K562 (cell line): ENCODE measurements around the gene ZNF546. TPM values are rescaled to one million over a fixed set of nuclear protein-coding genes. Genes with fewer than 3 reads are reported as not detected.
"Not testable (repeated sequence)": the region's sequence is repeated elsewhere in the genome, so short reads cannot be mapped to it uniquely, and the experiment has no call there.

Experiments used
- ATAC-seq: fragments of 200-7000 bp; cut with Tn5 transposase; 3 replicates; pipeline ENCODE4 v1.9.1; 2020; ENCODE audit warnings: moderate library complexity
- BruUV-seq: library from RNA; stranded (reverse); fragments of 400-500 nt; replicated peaks from 2 replicates; lab custom pipeline; 2021; lab: Mats Ljungman, UMichigan
- CTCF ChIA-PET: fragments of 300-600 bp; formaldehyde crosslinking; extraction: SDS; loops from one replicate; lab custom pipeline; 2021; ENCODE audit warnings: low intra/inter-chr PET ratio; lab: Yijun Ruan, JAX
- POLR2A ChIA-PET: fragments of 300-600, 350-650 bp; sonication (Branson Sonifier 250); formaldehyde crosslinking; extraction: SDS; loops from one replicate; lab custom pipeline; 2021; ENCODE audit warnings: antibody characterized with exemption, inconsistent platforms; lab: Yijun Ruan, JAX
- DNase-seq, 4 experiments: peaks; one replicate each; pipeline versions ENCODE4 v3.0.0 to v3.0.0-alpha.2; 2011 to 2018; ENCODE audit warnings: low spot score in 3 of 4, mixed read lengths in 3 of 4; ENCODE audit errors: extremely low read depth in 1 of 4
- FAIRE-seq: peaks from 2 replicates; lab custom pipeline; 2011; peaks lifted over from hg19 to GRCh38; lab: Jason Lieb, UNC
- H2AFZ ChIP-seq: 2 replicates; pipeline ENCODE4 v1.6.0; 2011; ENCODE audit warnings: low read depth, low read length, control low read depth, inconsistent platforms
- H3K27ac ChIP-seq: fragments of 200-600 bp; 3 replicates; pipeline ENCODE4 v1.8.0; 2011; ENCODE audit warnings: low read depth, mild to moderate bottlenecking, control low read depth, inconsistent platforms, low read length, moderate library complexity, mixed read lengths; ENCODE audit errors: extremely low read depth
- H3K27me3 ChIP-seq, 2 experiments: fragments of 300-600 bp in 1 of 2; 2 replicates in 1 of 2; 3 replicates in 1 of 2; pipeline versions ENCODE4 v1.6.0 to v1.8.0; 2011; ENCODE audit warnings: inconsistent platforms in 2 of 2, low read length in 2 of 2, mild to moderate bottlenecking in 1 of 2, mixed read lengths in 1 of 2, moderate library complexity in 1 of 2; ENCODE audit not compliant: control insufficient read depth in 2 of 2, insufficient read depth in 2 of 2
- H3K36me3 ChIP-seq: fragments of 300-600 bp; 3 replicates; pipeline ENCODE4 v1.8.0; 2011; ENCODE audit warnings: mild to moderate bottlenecking, low read length, inconsistent platforms; ENCODE audit not compliant: control insufficient read depth, insufficient read depth
- H3K4me1 ChIP-seq, 2 experiments: fragments of 200-600 bp in 1 of 2; replicated peaks in 1 of 2; 2 replicates in 1 of 2; 3 replicates in 1 of 2; pipeline versions ENCODE4 v1.5.1 to v1.8.0; 2011; ENCODE audit warnings: inconsistent platforms in 2 of 2, low read length in 2 of 2, mild to moderate bottlenecking in 1 of 2, mixed read lengths in 1 of 2, moderate library complexity in 1 of 2; ENCODE audit not compliant: control insufficient read depth in 2 of 2, insufficient read depth in 2 of 2
- H3K4me2 ChIP-seq: 2 replicates; pipeline ENCODE4 v1.6.1; 2011; ENCODE audit warnings: low read length, control low read depth, inconsistent platforms, mixed read lengths; ENCODE audit not compliant: insufficient read depth
- H3K4me3 ChIP-seq: fragments of 200-600 bp; sonication (generic), shearing (Covaris generic); 2 replicates; pipeline ENCODE4 v1.5.1; 2016; ENCODE audit warnings: control low read depth, inconsistent platforms
- H3K79me2 ChIP-seq: fragments of 200-600 bp; 3 replicates; pipeline ENCODE4 v1.8.0; 2011; ENCODE audit warnings: low read length, inconsistent platforms; ENCODE audit not compliant: control insufficient read depth, insufficient read depth
- H3K9ac ChIP-seq, 2 experiments: 2 replicates each; pipeline versions ENCODE4 v1.6.0 to v1.6.1; 2011; ENCODE audit warnings: low read depth in 2 of 2, low read length in 2 of 2, control low read depth in 1 of 2, inconsistent platforms in 1 of 2, mild to moderate bottlenecking in 1 of 2, mixed read lengths in 1 of 2; ENCODE audit not compliant: insufficient read depth in 1 of 2
- H3K9me1 ChIP-seq: one replicate; pipeline ENCODE4 v1.6.0; 2011; ENCODE audit warnings: inconsistent platforms, mild to moderate bottlenecking, low read length, moderate library complexity; ENCODE audit not compliant: control insufficient read depth, insufficient read depth
- H3K9me3 ChIP-seq: replicated peaks from 2 replicates; pipeline ENCODE4 v1.5.1; 2011; ENCODE audit warnings: low read depth, low read length, inconsistent platforms; ENCODE audit not compliant: control insufficient read depth, insufficient read depth
- H4K20me1 ChIP-seq: replicated peaks from 2 replicates; pipeline ENCODE4 v1.6.1; 2011; ENCODE audit warnings: low read length, inconsistent platforms, mixed read lengths; ENCODE audit not compliant: control insufficient read depth, insufficient read depth
- DLX4 ChIP-seq: fragments of 250-450 bp; sonication (Bioruptor Pico); IDR thresholded peaks from 2 replicates; pipeline ENCODE4 v1.6.1; 2021; ENCODE audit warnings: mild to moderate bottlenecking
- E2F4 ChIP-seq: sonication (generic); formaldehyde crosslinking; IDR thresholded peaks from 2 replicates; pipeline ENCODE4 v1.8.0; 2022; ENCODE audit warnings: mild to moderate bottlenecking, low read depth, missing genetic modification reagents
- GTF2A2 ChIP-seq: IDR thresholded peaks from 2 replicates; pipeline ENCODE4 v1.6.1; 2016; ENCODE audit warnings: mild to moderate bottlenecking, missing genetic modification characterization, missing compliant biosample characterization
- WGBS: fragments of 100-300 bp; shearing (Covaris generic); methylation state at CpG from one replicate; pipeline ENCODE4 v1.1.6; 2016; ENCODE audit warnings: low coverage, mixed read lengths; ENCODE audit not compliant: insufficient coverage; ENCODE audit errors: missing lambda C conversion rate; 5-methylcytosine and 5-hydroxymethylcytosine counted together
- in situ Hi-C: fragments of 300-500 bp; cut with MboI; formaldehyde crosslinking; loops from 4 replicates; pipeline ENCODE4 v1.15.0; 2018; ENCODE audit warnings: inconsistent platforms, mixed read lengths
- intact Hi-C: fragments of 100-400 bp; cut with micrococcal nuclease; formaldehyde crosslinking; loops from 2 replicates; pipeline ENCODE4 v1.14.2; 2022
- polyA plus RNA-seq, 8 experiments: library from polyadenylated mRNA; depleted of rRNA in 4 of 8; stranded (reverse) in 5 of 8; unstranded in 3 of 8; fragments of >200 nt; fragmentation: Nextera tagmentation in 2 of 8; fragmentation: Illumina TruSeq in 1 of 8; extraction: Ambion mirVana in 2 of 8; extraction: Trizol in 1 of 8; gene quantifications; 2 replicates each; pipeline versions ENCODE4 v1.2.1 to v1.2.3, GENCODE V29; 2011 to 2014; ENCODE audit warnings: inconsistent platforms in 1 of 8, missing spikeins in 1 of 8
- total RNA-seq, 7 experiments: library from RNA; depleted of rRNA in 6 of 7; stranded (reverse); fragments of >200 nt in 6 of 7; fragmentation: Illumina TruSeq in 2 of 7; extraction: Trizol in 2 of 7; gene quantifications; 2 replicates each; pipeline versions ENCODE4 v1.2.1 to v1.2.3, GENCODE V29; 2011 to 2021; ENCODE audit warnings: low replicate concordance in 1 of 7

The ZNF546 gene
- total and polyA plus RNA-seq, 9 of the 15 experiments (the other 6 are each of a cell fraction or from before 2014, with no cell fraction given), result 0.73 to 5.1 (median 2.2) TPM

- TF ChIP-seq E2F4 (CRISPR knock-in tag) (no peak), GTF2A2 (tag) (no peak), DLX4 (CRISPR knock-in tag) (no peak)
These were observed 42.9 kb upstream of the ZNF546 start (continued) for GRCh38 chr19:39953915-39954314.

- H3K9me3 ChIP-seq, POLR2A ChIA-PET, in situ Hi-C loops, ATAC-seq, H3K9me1 ChIP-seq, H3K36me3 ChIP-seq, H3K27me3 ChIP-seq, H3K9ac ChIP-seq, H3K4me1 ChIP-seq, H3K4me3 ChIP-seq, CTCF ChIA-PET, H3K4me2 ChIP-seq, H3K27ac ChIP-seq, H3K79me2 ChIP-seq, intact Hi-C loops, H4K20me1 ChIP-seq, H2AFZ ChIP-seq, DNase-seq, BruUV-seq, FAIRE-seq: not testable (repeated sequence)
- WGBS, result 29% methylated on average over 5 of the region's 5 CpGs
These were observed 39.0 kb upstream of the ZNF546 start for GRCh38 chr19:39957886-39958285.

GRCh38 chr19:39958942-39959341, 37.9 kb upstream of the ZNF546 start:
- CTCF ChIA-PET, H3K27ac ChIP-seq, H3K79me2 ChIP-seq, POLR2A ChIA-PET, H3K9me3 ChIP-seq, ATAC-seq, H3K4me2 ChIP-seq, DNase-seq, H3K4me3 ChIP-seq, H3K4me1 ChIP-seq, BruUV-seq, H4K20me1 ChIP-seq, H2AFZ ChIP-seq, intact Hi-C loops, H3K36me3 ChIP-seq, H3K27me3 ChIP-seq, in situ Hi-C loops, H3K9me1 ChIP-seq, FAIRE-seq, H3K9ac ChIP-seq: not testable (repeated sequence)
- WGBS, result 38% methylated on average over 3 of the region's 3 CpGs

GRCh38 chr19:39959407-39959806, 37.5 kb upstream of the ZNF546 start:
- H3K27me3 ChIP-seq, H3K9me3 ChIP-seq, intact Hi-C loops, POLR2A ChIA-PET, in situ Hi-C loops, H2AFZ ChIP-seq, H3K4me1 ChIP-seq, ATAC-seq, DNase-seq, CTCF ChIA-PET, H3K4me2 ChIP-seq, BruUV-seq, H4K20me1 ChIP-seq, H3K4me3 ChIP-seq, FAIRE-seq, H3K36me3 ChIP-seq, H3K27ac ChIP-seq, H3K9me1 ChIP-seq, H3K79me2 ChIP-seq, H3K9ac ChIP-seq: not testable (repeated sequence)
- WGBS, result 23% methylated on average over 7 of the region's 13 CpGs
